Suprapubic skin (tissue), 4 donors: ENCODE measurements around the gene LHX2. TPM values are rescaled to one million over a fixed set of nuclear protein-coding genes. Genes with fewer than 3 reads are reported as not detected.
A peak's percentile ranks its signal among the peaks of the same experiment; 100 is the strongest.

ENCODE experiments used
- DNase-seq, 2 donors: peaks; one replicate each; pipeline ENCODE4 v3.0.0-alpha.2; 2019; ENCODE audit warnings: low spot score in 2 of 2
- H3K27ac ChIP-seq: fragments of 200-600 bp; sonication (generic); one replicate; pipeline ENCODE4 v1.5.1; 2019
- H3K27me3 ChIP-seq: fragments of 200-600 bp; sonication (generic); one replicate; pipeline ENCODE4 v1.5.1; 2019
- H3K36me3 ChIP-seq: fragments of 200-600 bp; sonication (generic); one replicate; pipeline ENCODE4 v1.5.1; 2019
- H3K4me1 ChIP-seq: fragments of 200-600 bp; sonication (generic); one replicate; pipeline ENCODE4 v1.5.1; 2019
- H3K4me3 ChIP-seq: fragments of 200-600 bp; sonication (generic); one replicate; pipeline ENCODE4 v1.5.1; 2019; ENCODE audit warnings: mild to moderate bottlenecking
- H3K9me3 ChIP-seq: fragments of 200-600 bp; sonication (generic); one replicate; pipeline ENCODE4 v1.5.1; 2019
- EP300 ChIP-seq: sonication (generic); formaldehyde crosslinking; IDR thresholded peaks from one replicate; pipeline ENCODE4 v1.6.1; 2017; ENCODE audit warnings: antibody characterized with exemption
- POLR2A ChIP-seq, 2 donors: fragments of 450-650 bp; IDR thresholded peaks; one replicate each; pipeline ENCODE4 v1.6.1; 2017; ENCODE audit warnings: antibody characterized with exemption in 2 of 2, mild to moderate bottlenecking in 2 of 2, moderate library complexity in 2 of 2
- POLR2AphosphoS5 ChIP-seq, 3 donors: sonication (generic); formaldehyde crosslinking; IDR thresholded peaks; one replicate each; pipeline ENCODE4 v1.6.1; 2017; ENCODE audit warnings: antibody characterized with exemption in 3 of 3
- WGBS: methylation state at CpG from one replicate; pipeline ENCODE4 v1.1.5; 2018; 5-methylcytosine and 5-hydroxymethylcytosine counted together
- total RNA-seq, 4 donors: library from RNA; depleted of rRNA; stranded (reverse); fragments of >200 nt; gene quantifications; one replicate each; pipeline ENCODE4 v1.1.0, GENCODE V29; 2016
- TF ChIP-seq, protein P1 (sequence below), 2 donors: fragments of 200-600 bp in 1 of 2; fragments of 450-650 bp in 1 of 2; sonication (generic) in 1 of 2; IDR thresholded peaks; one replicate each; pipeline ENCODE4 v1.5.1; 2016 to 2019; ENCODE audit warnings: antibody characterized with exemption in 2 of 2, mild to moderate bottlenecking in 1 of 2, moderate library complexity in 1 of 2

LHX2 gene
- total RNA-seq, 4 donors from 2014 or later, result 1.7 to 20.6 (median 11.6) TPM

- Histone ChIP-seq H3K4me1 (peaks cover 41% of the 10 kb centered on the region), H3K9me3 (no peaks in the 10 kb centered on the region), H3K27ac (no peak overlapping the region), H3K4me3 (no peak overlapping the region), H3K27me3 (peaks cover 80% of the 10 kb centered on the region), H3K36me3 (no peaks in the 10 kb centered on the region)
- TF ChIP-seq POLR2AphosphoS5 (IDR thresholded peaks at IDR 0.05), result no peak
- TF ChIP-seq, protein P1, sequence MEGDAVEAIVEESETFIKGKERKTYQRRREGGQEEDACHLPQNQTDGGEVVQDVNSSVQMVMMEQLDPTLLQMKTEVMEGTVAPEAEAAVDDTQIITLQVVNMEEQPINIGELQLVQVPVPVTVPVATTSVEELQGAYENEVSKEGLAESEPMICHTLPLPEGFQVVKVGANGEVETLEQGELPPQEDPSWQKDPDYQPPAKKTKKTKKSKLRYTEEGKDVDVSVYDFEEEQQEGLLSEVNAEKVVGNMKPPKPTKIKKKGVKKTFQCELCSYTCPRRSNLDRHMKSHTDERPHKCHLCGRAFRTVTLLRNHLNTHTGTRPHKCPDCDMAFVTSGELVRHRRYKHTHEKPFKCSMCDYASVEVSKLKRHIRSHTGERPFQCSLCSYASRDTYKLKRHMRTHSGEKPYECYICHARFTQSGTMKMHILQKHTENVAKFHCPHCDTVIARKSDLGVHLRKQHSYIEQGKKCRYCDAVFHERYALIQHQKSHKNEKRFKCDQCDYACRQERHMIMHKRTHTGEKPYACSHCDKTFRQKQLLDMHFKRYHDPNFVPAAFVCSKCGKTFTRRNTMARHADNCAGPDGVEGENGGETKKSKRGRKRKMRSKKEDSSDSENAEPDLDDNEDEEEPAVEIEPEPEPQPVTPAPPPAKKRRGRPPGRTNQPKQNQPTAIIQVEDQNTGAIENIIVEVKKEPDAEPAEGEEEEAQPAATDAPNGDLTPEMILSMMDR (IDR thresholded peaks at IDR 0.05), result no peak
- no peak for TF ChIP-seq EP300
- no peak for TF ChIP-seq POLR2A (IDR thresholded peaks at IDR 0.05)
- DNase-seq, result no peak
- 15% methylated on average over 13 of the region's 23 CpGs for WGBS
Measured at GRCh38 chr9:123996731-123997421, 14.7 kb upstream of the LHX2 start.

GRCh38 chr9:123997665-123998277 lies 13.8 kb upstream of the LHX2 start:
- DNase-seq, result no peak
- 8% methylated on average over 14 of the region's 15 CpGs for WGBS
- Histone ChIP-seq H3K9me3 (no peaks in the 10 kb centered on the region), H3K36me3 (no peaks in the 10 kb centered on the region), H3K27me3 (peaks cover 89% of the 10 kb centered on the region), H3K27ac (no peak overlapping the region), H3K4me1 (peaks cover 41% of the 10 kb centered on the region), H3K4me3 (no peak overlapping the region)
- TF ChIP-seq, protein P1 (IDR thresholded peaks at IDR 0.05), result no peak
- TF ChIP-seq POLR2AphosphoS5 (IDR thresholded peaks at IDR 0.05), result no peak
- TF ChIP-seq EP300, result no peak
- TF ChIP-seq POLR2A (IDR thresholded peaks at IDR 0.05), result no peak

DNA sequence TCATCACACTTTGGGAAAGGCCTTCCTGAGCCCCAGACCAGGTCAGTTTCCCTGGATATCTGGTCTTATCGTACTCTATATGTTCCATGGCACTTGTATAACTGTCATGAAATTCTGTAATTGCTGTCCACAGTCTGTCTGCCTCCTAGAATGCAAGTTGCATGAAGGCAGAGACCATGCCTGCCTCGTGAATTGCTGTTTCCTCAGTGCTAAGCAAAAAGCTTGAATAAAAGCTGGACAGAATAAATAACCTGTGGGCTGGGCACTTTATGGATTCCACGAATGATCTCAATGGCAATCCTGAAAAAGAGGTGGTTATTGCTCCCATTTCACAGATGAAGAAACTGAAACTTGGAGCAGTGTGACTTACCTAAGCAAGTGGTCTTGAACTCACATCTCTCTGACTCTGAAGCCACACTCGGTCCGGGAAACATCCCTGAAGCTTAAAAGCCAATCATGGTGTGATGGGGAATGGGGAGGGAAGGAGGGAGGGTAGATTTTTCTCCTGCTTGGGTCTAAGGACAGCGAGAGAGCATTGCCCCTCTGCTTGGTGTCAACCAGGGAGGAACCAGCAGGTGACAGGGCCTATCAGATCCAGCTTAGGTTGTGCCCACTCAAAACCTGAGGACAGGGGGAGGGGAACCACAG lies 13.2 kb upstream of the LHX2 start:
- no peaks in the 10 kb centered on the region for H3K9me3 ChIP-seq
- no peak for DNase-seq
- peaks cover 41% of the 10 kb centered on the region for H3K4me1 ChIP-seq
- 53% methylated on average over 6 of the region's 6 CpGs for WGBS
- H3K4me3 ChIP-seq, result no peak overlapping the region
- no peaks in the 10 kb centered on the region for H3K36me3 ChIP-seq
- H3K27ac ChIP-seq, result no peak overlapping the region
- peaks cover 95% of the 10 kb centered on the region for H3K27me3 ChIP-seq
- TF ChIP-seq POLR2AphosphoS5 (IDR thresholded peaks at IDR 0.05), result no peak
- TF ChIP-seq, protein P1 (IDR thresholded peaks at IDR 0.05), result no peak
- TF ChIP-seq EP300, result no peak
- TF ChIP-seq POLR2A (IDR thresholded peaks at IDR 0.05), result no peak

GRCh38 chr9:123998970-123999621 lies 12.5 kb upstream of the LHX2 start:
- 17% methylated on average over 24 of the region's 43 CpGs for WGBS
- TF ChIP-seq, protein P1 (IDR thresholded peaks at IDR 0.05), result no peak
- TF ChIP-seq POLR2A (IDR thresholded peaks at IDR 0.05) (no peak), EP300 (no peak), POLR2AphosphoS5 (IDR thresholded peaks at IDR 0.05) (no peak)
- peaks cover 41% of the 10 kb centered on the region for H3K4me1 ChIP-seq
- no peak overlapping the region for H3K27ac ChIP-seq
- no peaks in the 10 kb centered on the region for H3K9me3 ChIP-seq
- H3K27me3 ChIP-seq, result peaks cover 97% of the 10 kb centered on the region
- peak overlapping the region; percentile 32 for H3K4me3 ChIP-seq
- no peak for DNase-seq
- no peaks in the 10 kb centered on the region for H3K36me3 ChIP-seq

DNA sequence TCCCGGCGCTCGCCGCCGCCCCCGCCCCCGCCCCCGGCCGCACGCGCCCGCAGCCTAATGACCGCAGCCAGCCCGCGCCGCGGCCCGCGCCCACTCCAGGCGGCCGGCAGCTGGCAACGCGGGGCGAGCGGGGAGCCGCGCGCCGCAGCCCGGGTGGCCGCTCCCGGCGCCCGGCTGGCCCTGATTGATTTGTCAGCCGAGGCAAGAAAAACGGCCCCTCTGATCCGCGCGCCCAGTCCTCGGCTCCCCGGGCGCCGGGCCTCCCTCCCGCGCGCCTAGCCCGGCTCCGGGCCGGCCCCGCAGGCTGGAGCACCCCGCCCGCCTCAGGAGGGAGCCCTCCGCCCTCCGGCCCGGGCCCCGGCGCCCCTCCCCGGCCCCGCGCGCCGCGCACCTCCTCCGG lies 11.9 kb upstream of the LHX2 start:
- Histone ChIP-seq H3K4me3 (peak overlapping the region; percentile 32), H3K36me3 (no peaks in the 10 kb centered on the region), H3K9me3 (no peaks in the 10 kb centered on the region), H3K27ac (no peak overlapping the region), H3K4me1 (peaks cover 41% of the 10 kb centered on the region), H3K27me3 (peaks cover 97% of the 10 kb centered on the region)
- TF ChIP-seq, protein P1 (IDR thresholded peaks at IDR 0.05), result no peak
- TF ChIP-seq POLR2A (IDR thresholded peaks at IDR 0.05) (no peak), POLR2AphosphoS5 (IDR thresholded peaks at IDR 0.05) (no peak), EP300 (no peak)
- no peak for DNase-seq
- no CpG with 5 or more reads among the region's 64 CpGs for WGBS
